Mesothelial cell of epicardium (in vitro differentiated cells): ENCODE data around the gene P2RY2. TPM values are rescaled to one million over a fixed set of nuclear protein-coding genes. Genes with fewer than 3 reads are reported as not detected.
A peak's percentile ranks its signal among the peaks of the same experiment; 100 is the strongest.

Source experiments
- DNase-seq, 2 experiments: peaks; one replicate each; pipeline ENCODE4 v3.0.0; 2021; ENCODE audit warnings: low spot score in 2 of 2; ENCODE audit not compliant: unreplicated experiment in 2 of 2
- H3K27ac Mint-ChIP-seq: 2 replicates; pipeline ENCODE4 v1.8.0; 2021; ENCODE audit warnings: mixed read lengths
- H3K27me3 Mint-ChIP-seq: 2 replicates; pipeline ENCODE4 v1.8.0; 2021; ENCODE audit warnings: low read depth, mixed read lengths
- H3K36me3 Mint-ChIP-seq: 2 replicates; pipeline ENCODE4 v1.8.0; 2021; ENCODE audit warnings: mixed read lengths
- H3K4me1 Mint-ChIP-seq: 2 replicates; pipeline ENCODE4 v1.8.0; 2021; ENCODE audit warnings: mixed read lengths
- H3K4me3 Mint-ChIP-seq: 2 replicates; pipeline ENCODE4 v1.8.0; 2021; ENCODE audit warnings: mild to moderate bottlenecking, moderate library complexity, mixed read lengths
- H3K9me3 Mint-ChIP-seq: 2 replicates; pipeline ENCODE4 v1.8.0; 2021; ENCODE audit warnings: mixed read lengths
- CTCF ChIP-seq: fragments of 200-600 bp; sonication (generic); IDR thresholded peaks from one replicate; pipeline ENCODE4 v1.5.0; 2021; ENCODE audit warnings: antibody characterized with exemption; ENCODE audit not compliant: unreplicated experiment
- total RNA-seq: library from RNA; stranded (reverse); gene quantifications from 3 replicates; pipeline ENCODE4 v1.2.1, GENCODE V29; 2021

P2RY2 gene
- total RNA-seq, 1 donor from 2014 or later = 4.5 TPM

GRCh38 chr11:73243093-73243485 lies 25.0 kb downstream of the P2RY2 start:
- TF ChIP-seq CTCF = no peak
- peak overlapping the region; percentile 45 for H3K4me3 Mint-ChIP-seq
- no peak overlapping the region for H3K27ac Mint-ChIP-seq
- peaks cover 7% of the 10 kb centered on the region for H3K4me1 Mint-ChIP-seq
- no peak for DNase-seq
- H3K9me3 Mint-ChIP-seq = no peaks in the 10 kb centered on the region
- H3K27me3 Mint-ChIP-seq = no peaks in the 10 kb centered on the region
- no peaks in the 10 kb centered on the region for H3K36me3 Mint-ChIP-seq

- no peaks in the 10 kb centered on the region for H3K9me3 Mint-ChIP-seq
- H3K4me1 Mint-ChIP-seq = peaks cover 7% of the 10 kb centered on the region
- no peak overlapping the region for H3K27ac Mint-ChIP-seq
- TF ChIP-seq CTCF = no peak
- DNase-seq = no peak
- no peak overlapping the region for H3K4me3 Mint-ChIP-seq
- H3K36me3 Mint-ChIP-seq = no peaks in the 10 kb centered on the region
- no peaks in the 10 kb centered on the region for H3K27me3 Mint-ChIP-seq
Measured at GRCh38 chr11:73244589-73245240, 26.6 kb downstream of the P2RY2 start.

GRCh38 chr11:73245461-73245860 lies 27.4 kb downstream of the P2RY2 start:
- Mint-ChIP-seq H3K9me3 (no peaks in the 10 kb centered on the region), H3K27ac (no peak overlapping the region), H3K4me1 (peaks cover 7% of the 10 kb centered on the region), H3K36me3 (no peaks in the 10 kb centered on the region), H3K27me3 (no peaks in the 10 kb centered on the region), H3K4me3 (no peak overlapping the region)
- no peak for TF ChIP-seq CTCF
- DNase-seq = no peak

GRCh38 chr11:73246303-73246702 lies 28.2 kb downstream of the P2RY2 start:
- Mint-ChIP-seq H3K27me3 (no peaks in the 10 kb centered on the region), H3K4me3 (no peak overlapping the region), H3K27ac (no peak overlapping the region), H3K9me3 (no peaks in the 10 kb centered on the region), H3K4me1 (peaks cover 7% of the 10 kb centered on the region), H3K36me3 (no peaks in the 10 kb centered on the region)
- TF ChIP-seq CTCF = no peak
- DNase-seq = no peak

GRCh38 chr11:73248526-73249185 lies 30.6 kb downstream of the P2RY2 start:
- no peak overlapping the region for H3K4me3 Mint-ChIP-seq
- H3K27ac Mint-ChIP-seq = no peak overlapping the region
- H3K27me3 Mint-ChIP-seq = no peaks in the 10 kb centered on the region
- H3K36me3 Mint-ChIP-seq = no peaks in the 10 kb centered on the region
- H3K4me1 Mint-ChIP-seq = no peaks in the 10 kb centered on the region
- H3K9me3 Mint-ChIP-seq = no peaks in the 10 kb centered on the region
- no peak for DNase-seq
- no peak for TF ChIP-seq CTCF
